NCI-H1105 (cell line): ENCODE measurements around the gene STAM2.

Source experiments
- DNase-seq: peaks from one replicate; lab custom pipeline; 2025; lab: John Stamatoyannopoulos, UW

The STAM2 gene

GRCh38 chr2:152071092-152071491 lies 104.5 kb downstream of the STAM2 start:
- DNase-seq: no peak

DNA sequence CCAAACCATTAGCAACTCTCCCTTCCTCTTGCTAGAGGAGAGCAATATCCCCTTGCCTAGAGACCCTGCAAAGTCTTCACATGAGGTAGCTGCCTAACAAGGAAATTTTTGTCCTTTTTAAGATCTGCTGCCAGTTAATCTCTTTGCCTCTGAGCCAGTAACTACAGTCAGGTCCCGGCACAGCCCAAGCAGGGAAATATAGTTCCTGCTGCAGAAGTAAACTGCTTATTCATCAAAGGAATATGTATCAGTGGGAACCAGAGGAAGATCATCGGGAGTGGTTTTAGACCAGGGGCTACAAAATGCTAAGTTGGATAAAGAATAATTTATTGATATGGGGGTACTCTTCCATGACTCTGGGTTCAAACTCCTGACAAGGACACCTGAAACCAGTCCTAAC lies 107.3 kb downstream of the STAM2 start:
- no peak for DNase-seq

DNA sequence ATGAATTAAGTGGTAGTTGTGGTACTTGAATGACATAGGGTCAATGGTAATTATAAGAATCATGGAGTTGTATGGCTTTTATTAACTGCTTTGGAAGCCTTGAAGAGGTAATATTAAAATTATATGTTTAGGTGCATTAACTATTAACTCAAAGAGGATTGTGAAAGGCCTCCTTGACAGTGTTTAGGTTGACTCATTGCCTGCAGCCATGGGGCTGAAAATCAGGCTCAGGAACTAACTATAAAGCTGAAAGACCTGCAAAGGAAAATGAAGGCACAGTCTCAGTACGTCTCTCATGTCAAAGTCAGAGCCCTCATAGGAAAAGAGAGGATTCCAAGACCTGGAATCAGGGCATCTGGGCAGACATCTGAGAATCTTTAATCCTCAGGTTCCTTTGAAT lies 107.7 kb downstream of the STAM2 start:
- DNase-seq: no peak
